ENCODE results near the gene MTPN.

MTPN gene

GRCh38 chr7:135956393-135956792 is 20.8 kb downstream of the MTPN start:
- no peak for ATAC-seq
- DNase-seq = no peak

GRCh38 chr7:135950972-135951371 is 26.2 kb downstream of the MTPN start:
- ATAC-seq (no peak), DNase-seq (no peak)

DNA sequence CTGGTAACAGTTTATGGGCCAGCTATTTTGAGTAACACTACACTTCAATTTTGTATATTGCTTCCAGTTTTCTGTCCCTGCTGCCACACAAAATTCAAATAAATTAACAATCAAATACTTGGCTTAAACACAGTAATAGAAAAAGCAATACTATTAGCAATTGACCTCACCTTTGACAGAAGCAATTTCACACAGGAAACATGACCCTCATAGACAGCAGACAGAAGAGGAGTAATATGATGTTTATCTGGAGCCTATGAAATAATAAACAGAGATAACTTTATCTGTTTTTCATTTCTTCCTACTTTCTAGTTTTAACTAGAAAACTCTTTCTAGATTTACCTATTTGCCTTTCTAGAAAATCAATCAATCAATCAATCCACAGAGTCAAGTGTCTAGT is 26.7 kb downstream of the MTPN start:
- no peak for ATAC-seq

GRCh38 chr7:135946289-135947055 is 30.7 kb downstream of the MTPN start:
- ATAC-seq = no peak
- no peak for DNase-seq

More for the DNA sequence above, 26.7 kb downstream of the MTPN start:
- no peak for DNase-seq

DNA sequence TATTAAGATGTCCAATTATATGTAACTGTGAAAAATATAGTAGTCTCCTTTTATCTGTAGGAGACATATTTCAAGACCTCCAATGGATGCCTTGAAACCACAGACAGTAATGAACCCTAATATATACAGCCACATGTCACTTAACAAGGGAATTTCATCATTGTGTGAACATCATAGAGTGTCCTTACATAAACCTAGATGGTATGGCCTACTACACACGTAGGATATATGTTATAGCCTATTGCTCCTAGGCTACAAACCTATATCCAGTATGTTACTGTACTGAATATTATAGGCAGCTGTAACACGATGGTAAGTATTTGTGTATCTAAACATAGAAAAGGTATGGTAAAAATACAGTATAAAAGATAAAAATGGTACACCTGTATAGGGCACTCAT is 32.4 kb downstream of the MTPN start:
- DNase-seq = no peak
- ATAC-seq = no peak

GRCh38 chr7:135943134-135943879 is 33.9 kb downstream of the MTPN start:
- DNase-seq = no peak
- no peak for ATAC-seq

GRCh38 chr7:135942614-135943013 is 34.5 kb downstream of the MTPN start:
- ATAC-seq = no peak
- DNase-seq = no peak

DNA sequence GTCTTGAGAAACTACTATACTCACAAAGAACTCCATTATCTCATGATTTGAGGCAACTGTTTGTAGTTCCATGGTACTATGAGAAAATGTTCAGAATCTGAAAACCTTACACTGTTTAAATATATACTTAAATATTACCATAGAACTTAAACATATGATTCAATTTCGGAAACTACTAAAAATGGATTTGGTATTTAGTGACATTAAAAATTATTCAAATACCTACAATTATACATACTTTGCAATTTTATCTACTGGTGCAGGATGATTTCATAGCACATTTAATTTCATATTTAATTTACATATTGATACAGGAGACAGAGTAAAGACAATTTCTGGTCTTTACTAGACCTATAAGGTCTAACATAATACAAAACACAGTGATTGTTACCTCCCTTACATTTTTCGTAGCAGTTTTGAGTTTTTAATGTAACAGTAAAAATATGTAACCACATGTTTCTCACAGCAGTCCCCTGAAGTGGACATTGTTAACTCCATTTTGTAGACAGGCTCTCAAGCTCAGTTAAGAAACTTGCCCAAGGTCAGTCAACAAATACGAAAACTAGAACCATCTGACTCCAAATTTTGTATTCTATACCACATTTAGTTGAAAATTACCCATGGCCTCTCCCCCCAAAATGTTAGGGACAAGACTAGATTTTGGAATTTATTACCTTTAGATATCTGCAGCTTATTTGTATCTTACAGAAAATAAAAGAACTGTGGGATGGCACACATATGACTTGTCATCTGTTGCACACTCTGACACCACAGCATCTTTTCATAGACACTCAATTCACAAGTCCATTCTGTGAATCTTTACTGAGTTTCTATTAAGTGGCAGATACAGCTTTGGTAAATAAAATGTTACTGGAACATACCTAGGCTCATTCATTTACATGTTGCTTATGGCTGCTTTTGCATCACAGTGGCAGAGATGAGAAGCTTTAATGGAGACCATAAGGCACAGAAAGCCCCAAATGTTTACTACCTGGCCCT is 36.8 kb downstream of the MTPN start:
- ATAC-seq (no peak), DNase-seq (no peak)

GRCh38 chr7:135939261-135939812 is 37.8 kb downstream of the MTPN start:
- DNase-seq (no peak), ATAC-seq (no peak)

DNA sequence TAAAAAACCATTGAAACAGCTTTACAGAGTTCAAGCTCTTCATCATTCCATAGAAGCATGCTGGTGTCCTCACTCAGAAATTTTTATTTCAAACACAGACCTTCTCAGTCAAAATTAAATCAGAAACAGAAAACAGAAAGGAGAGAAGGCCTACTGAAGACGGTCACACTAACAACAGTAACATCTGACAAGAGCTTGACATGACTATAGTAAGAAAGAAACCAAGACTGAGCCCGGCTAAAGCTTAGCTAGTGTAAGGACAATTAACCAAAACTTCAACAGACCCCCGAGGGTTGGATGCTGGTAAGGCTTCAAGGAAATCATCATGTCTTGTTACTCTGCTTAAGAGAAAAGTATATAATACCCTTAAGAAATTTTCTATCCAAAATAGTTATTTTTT is 38.6 kb downstream of the MTPN start:
- ATAC-seq (no peak), DNase-seq (no peak)

- no peak for ATAC-seq
Observed at GRCh38 chr7:135938086-135938485, 39.1 kb downstream of the MTPN start.

DNA sequence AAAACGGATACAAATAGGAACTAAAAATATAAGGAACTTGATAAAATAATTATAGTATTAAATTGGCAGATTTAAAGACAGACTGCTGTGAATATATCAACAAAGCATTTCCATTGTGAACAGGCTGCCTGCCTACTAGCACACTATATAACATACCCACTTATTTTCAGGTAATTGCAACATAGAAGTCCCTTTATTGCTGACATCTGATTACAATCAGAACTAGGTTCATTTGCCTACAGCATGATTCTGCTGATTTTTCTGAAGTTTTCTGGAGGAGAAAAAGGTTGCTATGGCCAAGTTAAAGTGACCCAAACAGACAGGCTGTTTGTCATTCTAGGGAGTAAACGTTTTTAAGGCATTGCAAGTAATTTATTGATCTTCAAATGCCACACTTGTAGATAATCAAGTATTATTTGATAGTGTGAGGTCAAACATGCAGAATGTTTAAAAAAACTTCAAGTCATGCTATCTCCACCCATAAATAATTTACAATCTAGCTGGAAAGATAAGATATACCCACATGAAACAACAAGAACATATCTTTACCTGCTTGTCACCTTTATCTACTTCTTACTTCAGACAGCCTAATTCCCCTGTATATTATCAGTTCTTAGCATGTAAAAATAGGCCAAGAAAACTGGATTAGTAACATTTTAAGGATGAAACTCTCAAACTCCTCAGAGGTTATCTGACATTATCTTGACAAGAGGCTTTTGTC is 40.5 kb downstream of the MTPN start:
- ATAC-seq (no peak), DNase-seq (no peak)

More at GRCh38 chr7:135938086-135938485, 39.1 kb downstream of the MTPN start:
- no peak for DNase-seq

DNA sequence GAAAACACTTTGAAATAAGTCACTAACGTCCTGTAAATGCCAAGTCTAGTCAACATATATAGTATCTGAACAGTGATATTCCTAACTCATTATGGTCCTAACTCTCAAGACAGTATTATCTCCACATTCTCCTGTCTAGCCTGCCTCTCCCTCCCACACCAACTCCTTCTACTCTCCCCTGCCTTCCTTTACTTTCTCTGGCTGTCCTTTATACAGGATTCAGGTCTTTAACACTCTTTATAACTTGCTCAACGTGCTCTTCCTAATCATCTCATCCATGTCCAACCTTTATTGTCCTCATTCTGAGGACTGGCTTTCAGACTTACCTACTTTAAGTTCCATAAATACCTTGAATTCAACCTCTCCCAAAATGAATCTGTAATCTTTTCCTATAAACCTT is 42.5 kb downstream of the MTPN start:
- DNase-seq (no peak), ATAC-seq (no peak)

DNA sequence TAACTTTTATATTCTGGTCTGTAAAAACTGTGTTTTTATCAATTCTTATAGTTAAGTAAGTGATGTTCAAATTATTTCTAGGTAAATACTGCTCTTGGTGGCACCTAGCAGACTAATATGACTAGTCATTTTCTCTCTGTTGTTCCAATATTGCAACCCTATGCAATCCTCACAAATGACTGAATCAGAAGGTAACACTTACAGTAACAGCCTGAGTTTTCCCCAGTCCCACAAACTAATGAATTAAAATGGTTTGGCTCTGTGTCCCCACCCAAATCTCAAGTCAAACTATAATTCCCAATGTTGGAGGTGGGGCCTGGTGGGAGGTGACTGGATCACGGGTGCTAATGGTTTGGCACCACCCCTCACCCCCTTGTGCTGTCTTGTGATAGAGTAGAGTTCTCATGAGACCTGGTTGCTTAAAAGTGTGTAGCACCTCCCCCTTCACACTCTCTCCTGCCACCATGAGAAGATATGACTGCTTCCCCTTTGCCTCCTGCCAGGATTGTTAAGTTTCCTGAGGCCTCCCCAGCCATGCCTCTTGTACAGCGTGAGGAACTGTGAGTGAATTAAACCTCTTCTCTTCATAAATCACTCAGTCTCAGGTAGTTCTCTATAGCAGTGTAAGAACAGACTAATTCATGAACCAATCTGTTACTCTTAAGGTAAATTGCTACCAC is 43.5 kb downstream of the MTPN start:
- no peak for DNase-seq
- ATAC-seq = no peak

- ATAC-seq = no peak
- DNase-seq = no peak
Observed at GRCh38 chr7:135932131-135932530, 45.0 kb downstream of the MTPN start.

DNA sequence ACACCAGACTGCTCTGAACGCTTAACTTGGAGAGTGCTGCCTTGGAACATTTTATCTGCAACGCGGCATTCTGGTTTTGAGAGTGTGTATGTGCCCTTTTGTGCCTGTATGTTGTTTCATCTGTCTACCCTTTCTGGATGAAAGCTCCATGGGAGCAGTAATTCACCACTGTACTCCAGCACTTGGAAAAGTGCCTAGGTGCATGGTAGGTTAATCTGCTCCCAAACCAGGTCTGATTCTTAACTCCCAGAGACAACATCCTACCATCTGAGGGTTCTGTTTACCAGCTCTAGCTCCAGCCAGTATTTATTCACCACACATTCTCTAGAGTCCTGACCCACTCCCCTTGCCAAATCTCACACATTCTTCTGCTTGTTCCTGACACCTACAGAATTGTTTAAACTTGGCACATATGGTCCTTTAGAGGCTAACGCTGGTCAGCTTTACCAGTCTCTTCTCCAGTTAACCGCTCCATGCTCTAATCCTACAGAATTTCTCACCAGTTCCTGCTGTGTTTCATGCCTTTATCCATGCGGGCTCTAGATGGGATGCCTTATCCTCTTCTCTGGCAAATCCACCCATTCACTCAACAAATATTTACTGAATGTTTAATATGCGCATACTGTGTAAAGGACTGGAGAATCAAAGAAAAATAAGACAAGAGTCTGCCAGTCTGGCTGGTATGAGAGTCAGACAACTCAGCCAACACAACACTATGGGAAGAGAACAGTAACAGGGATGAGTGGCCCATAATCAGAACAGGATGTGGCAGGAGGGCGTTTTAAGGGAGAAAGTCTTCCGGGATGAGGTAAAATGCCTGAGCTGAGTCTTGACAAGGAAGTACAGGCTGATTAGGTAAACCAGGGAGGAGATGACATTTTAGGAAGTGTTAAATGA is 46.3 kb downstream of the MTPN start:
- ATAC-seq (no peak), DNase-seq (no peak)

GRCh38 chr7:135929722-135930141 is 47.4 kb downstream of the MTPN start:
- ATAC-seq (no peak), DNase-seq (no peak)

DNA sequence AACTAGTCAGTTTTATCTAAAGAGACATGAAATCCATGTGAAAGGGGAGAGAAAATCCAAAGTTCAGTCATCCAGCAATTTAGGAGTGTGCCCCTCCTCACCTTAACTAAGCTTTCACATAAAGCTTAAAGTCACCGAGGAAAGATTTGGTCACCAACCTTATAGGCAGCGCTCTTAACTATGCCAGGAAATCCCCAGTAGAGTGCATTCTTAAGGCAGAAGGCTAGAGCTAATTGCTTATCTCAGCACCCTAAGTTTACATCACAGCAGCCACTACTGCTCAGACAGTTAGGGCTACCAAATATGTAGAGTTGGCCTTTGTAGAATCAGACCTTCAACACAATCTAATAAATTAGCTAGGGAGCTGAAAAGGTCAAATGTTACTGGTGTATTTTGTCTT is 47.9 kb downstream of the MTPN start:
- DNase-seq (no peak), ATAC-seq (peak; percentile 68)

DNA sequence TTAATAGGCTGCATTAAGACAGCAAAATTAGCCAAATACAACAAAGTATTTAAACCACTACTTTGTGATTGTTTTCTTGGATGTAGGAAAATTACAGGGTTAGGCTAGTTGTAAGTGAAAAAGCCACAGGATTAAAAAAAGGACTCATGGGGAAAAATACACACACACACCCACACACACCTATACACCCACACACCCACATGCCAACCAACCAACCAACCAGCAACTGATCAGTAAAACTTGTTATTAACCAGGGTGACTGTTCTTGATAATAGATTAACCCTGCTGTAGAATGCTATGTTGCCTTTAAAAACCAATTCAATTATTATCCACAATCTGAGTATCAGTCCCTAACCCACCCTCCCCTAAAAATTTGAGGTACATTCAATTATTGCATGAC is 49.0 kb downstream of the MTPN start:
- ATAC-seq = no peak
- no peak for DNase-seq

DNA sequence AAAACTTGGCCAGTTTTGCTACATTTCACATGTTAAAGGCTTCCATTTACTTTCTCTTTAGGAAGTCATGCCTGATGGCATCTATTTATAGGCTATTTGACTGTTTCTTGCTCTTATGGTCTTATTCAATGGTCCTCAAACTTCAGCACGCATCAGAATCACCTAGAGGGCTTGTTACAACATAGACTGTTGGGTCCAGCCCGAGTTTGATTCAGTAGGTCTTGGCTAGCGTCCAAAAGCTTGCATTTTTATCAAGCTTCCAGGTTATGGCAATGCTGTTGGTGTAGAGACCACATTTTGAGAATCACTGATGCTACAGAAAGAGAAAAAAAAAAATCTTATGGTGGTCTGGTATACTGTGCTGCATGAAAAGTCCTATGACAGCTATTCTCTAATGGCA is 51.9 kb downstream of the MTPN start:
- no peak for DNase-seq
- no peak for ATAC-seq
